A549 (cell line): ENCODE results near the gene ZNF865. TPM values are rescaled to one million over a fixed set of nuclear protein-coding genes. Genes with fewer than 3 reads are reported as not detected.
A peak's percentile ranks its signal among the peaks of the same experiment; 100 is the strongest.

Experiments used
- ATOH8 ChIP-seq: fragments of 250-450 bp; sonication (Bioruptor Pico); IDR thresholded peaks from 2 replicates; pipeline ENCODE4 v1.5.0; 2020; ENCODE audit warnings: low read depth, mild to moderate bottlenecking, moderate library complexity
- BHLHE40 ChIP-seq: IDR thresholded peaks from 2 replicates; pipeline ENCODE4 v1.6.1; 2012; ENCODE audit warnings: low read depth, low read length, inconsistent platforms
- CTCF ChIP-seq: fragments of >200 bp; sonication (Bioruptor Twin); formaldehyde crosslinking; IDR thresholded peaks from 3 replicates; pipeline ENCODE4 v1.5.1; 2016
- EHMT2 ChIP-seq: fragments of 200-600 bp; sonication (generic); IDR thresholded peaks from 2 replicates; pipeline ENCODE4 v1.6.1; 2016; ENCODE audit warnings: antibody characterized with exemption, low read depth, mild to moderate bottlenecking, moderate library complexity
- FOSB ChIP-seq: fragments of 250-450 bp; sonication (Bioruptor Pico); IDR thresholded peaks from 2 replicates; pipeline ENCODE4 v1.5.0; 2020; ENCODE audit warnings: mild to moderate bottlenecking, moderate library complexity
- FOSL2 ChIP-seq, 2 experiments: fragments of 450-650 bp in 1 of 2; fragments of >200 bp in 1 of 2; sonication (Bioruptor Twin) in 1 of 2; formaldehyde crosslinking; IDR thresholded peaks; 2 replicates each; pipeline versions ENCODE4 v1.5.0 to v1.6.1; 2016 to 2020; ENCODE audit warnings: mild to moderate bottlenecking in 1 of 2, moderate library complexity in 1 of 2
- FOXS1 ChIP-seq: fragments of 250-450 bp; sonication (Bioruptor Pico); IDR thresholded peaks from 2 replicates; pipeline ENCODE4 v1.5.0; 2020; ENCODE audit warnings: mild to moderate bottlenecking, moderate library complexity
- HES2 ChIP-seq: fragments of >200 bp; sonication (Bioruptor Twin); formaldehyde crosslinking; IDR thresholded peaks from 2 replicates; pipeline ENCODE4 v1.6.1; 2016
- HEYL ChIP-seq: fragments of 250-450 bp; sonication (Bioruptor Pico); IDR thresholded peaks from 2 replicates; pipeline ENCODE4 v1.8.0; 2021; ENCODE audit warnings: mild to moderate bottlenecking, moderate library complexity
- HOXA7 ChIP-seq: fragments of 250-450 bp; sonication (Bioruptor Pico); IDR thresholded peaks from 2 replicates; pipeline ENCODE4 v1.5.0; 2020; ENCODE audit warnings: mild to moderate bottlenecking, moderate library complexity
- JUNB ChIP-seq: fragments of >200 bp; sonication (Bioruptor Twin); formaldehyde crosslinking; IDR thresholded peaks from 2 replicates; pipeline ENCODE4 v1.6.1; 2016
- KDM1A ChIP-seq: fragments of 200-600 bp; sonication (generic); IDR thresholded peaks from 2 replicates; pipeline ENCODE4 v1.6.1; 2016; ENCODE audit warnings: low read depth, mild to moderate bottlenecking
- MAFK ChIP-seq: fragments of 450-650 bp; IDR thresholded peaks from 2 replicates; pipeline ENCODE4 v1.6.1; 2014; ENCODE audit not compliant: partially characterized antibody
- MAX ChIP-seq: IDR thresholded peaks from 2 replicates; pipeline ENCODE4 v1.6.1; 2012
- MAZ ChIP-seq: fragments of 150-350 bp; IDR thresholded peaks from 2 replicates; pipeline ENCODE4 v1.6.1; 2014; ENCODE audit warnings: antibody characterized with exemption, low read depth, low read length, borderline replicate concordance
- NR3C1 ChIP-seq: fragments of >200 bp; sonication (Bioruptor Twin); formaldehyde crosslinking; IDR thresholded peaks from 3 replicates; pipeline ENCODE4 v1.6.1; 2017
- POLR2AphosphoS2 ChIP-seq: conservative IDR thresholded peaks from 2 replicates; pipeline ENCODE4 v1.6.1; 2012; ENCODE audit warnings: low read length, improper control_type of control experiment, inconsistent platforms
- REST ChIP-seq: fragments of 200-600 bp; sonication (generic); IDR thresholded peaks from 2 replicates; pipeline ENCODE4 v1.6.1; 2016; ENCODE audit warnings: antibody characterized with exemption, mild to moderate bottlenecking, moderate library complexity
- RFX5 ChIP-seq: fragments of 450-650 bp; IDR thresholded peaks from 2 replicates; pipeline ENCODE4 v1.7.1; 2014; ENCODE audit warnings: antibody characterized with exemption, mild to moderate bottlenecking, moderate library complexity
- SMC3 ChIP-seq: fragments of >200 bp; sonication (Bioruptor Twin); formaldehyde crosslinking; IDR thresholded peaks from 3 replicates; pipeline ENCODE4 v1.6.1; 2018; ENCODE audit warnings: inconsistent platforms
- ZNF302 ChIP-seq: fragments of 250-450 bp; sonication (Bioruptor Pico); IDR thresholded peaks from 2 replicates; pipeline ENCODE4 v1.9.0; 2021; ENCODE audit warnings: inconsistent platforms, mild to moderate bottlenecking, moderate library complexity
- polyA plus RNA-seq, 4 experiments: library from polyadenylated mRNA; depleted of rRNA in 3 of 4; stranded (reverse); fragments of >200 nt; fragmentation: RNase III in 1 of 4; extraction: RNeasy Plus Mini Kit Qiagen cat#74134 plus additional on column Dnase treatment in 1 of 4; gene quantifications; 2 replicates in 3 of 4; 3 replicates in 1 of 4; pipeline ENCODE4 v1.2.3, GENCODE V29; 2011 to 2017

Gene ZNF865
- polyA plus RNA-seq, 2 of the 4 experiments (the other 2 are of a cell fraction): 2.1 to 7.9 TPM

- no peak for TF ChIP-seq REST
- no peak for TF ChIP-seq HES2
- TF ChIP-seq RFX5: no peak
- TF ChIP-seq EHMT2: no peak
- no peak for TF ChIP-seq BHLHE40
- no peak for TF ChIP-seq CTCF
- no peak for TF ChIP-seq MAFK
- no peak for TF ChIP-seq KDM1A
- TF ChIP-seq HOXA7 (CRISPR knock-in tag): 0 out of 2 replicates have a peak, but pooled peaks have one; percentile 7
- no peak for TF ChIP-seq POLR2AphosphoS2
- no peak for TF ChIP-seq FOSL2 (IDR thresholded peaks at IDR 0.05)
- TF ChIP-seq FOSL2 (CRISPR knock-in tag; IDR thresholded peaks at IDR 0.05): peak; percentile 10; the same call in 1 of the 2 replicates
- TF ChIP-seq ZNF302: no peak
- no peak for TF ChIP-seq HEYL (CRISPR knock-in tag)
- TF ChIP-seq NR3C1: no peak
- TF ChIP-seq ATOH8 (CRISPR knock-in tag): 0 out of 2 replicates have a peak, but pooled peaks have one; percentile 21
- peak; percentile 41; the same call in 1 of the 3 replicates for TF ChIP-seq SMC3
- peak; percentile 8; the same call in 1 of the 2 replicates for TF ChIP-seq MAX
- TF ChIP-seq FOXS1 (CRISPR knock-in tag): no peak
- TF ChIP-seq JUNB: no peak
- no peak for TF ChIP-seq FOSB (CRISPR knock-in tag)
- TF ChIP-seq MAZ: 0 out of 2 replicates have a peak, but pooled peaks have one; percentile 69
Measured at GRCh38 chr19:55598719-55599467, 6.6 kb upstream of the ZNF865 start (continued).
